Right lobe of liver (tissue), 4 donors: ENCODE results near the gene MRPL28.

ENCODE experiments used
- POLR2A ChIP-seq: fragments of 450-650 bp; IDR thresholded peaks from one replicate; pipeline ENCODE4 v1.6.1; 2017; ENCODE audit warnings: antibody characterized with exemption, mild to moderate bottlenecking
- TF ChIP-seq, protein P1 (sequence below), 4 donors: fragments of 200-600 bp in 3 of 4; fragments of 450-650 bp in 1 of 4; IDR thresholded peaks; one replicate each; pipeline versions ENCODE4 v1.5.1 to v1.8.0; 2016 to 2022; ENCODE audit warnings: antibody characterized with exemption in 4 of 4, mild to moderate bottlenecking in 2 of 4
- donor health status: DM: no; HTN: no; CAD: no.
- donor health status: DM: no; HTN: no; CAD: no.
- donor health status: DM: no; HTN: yes; CAD: no.

DNA sequence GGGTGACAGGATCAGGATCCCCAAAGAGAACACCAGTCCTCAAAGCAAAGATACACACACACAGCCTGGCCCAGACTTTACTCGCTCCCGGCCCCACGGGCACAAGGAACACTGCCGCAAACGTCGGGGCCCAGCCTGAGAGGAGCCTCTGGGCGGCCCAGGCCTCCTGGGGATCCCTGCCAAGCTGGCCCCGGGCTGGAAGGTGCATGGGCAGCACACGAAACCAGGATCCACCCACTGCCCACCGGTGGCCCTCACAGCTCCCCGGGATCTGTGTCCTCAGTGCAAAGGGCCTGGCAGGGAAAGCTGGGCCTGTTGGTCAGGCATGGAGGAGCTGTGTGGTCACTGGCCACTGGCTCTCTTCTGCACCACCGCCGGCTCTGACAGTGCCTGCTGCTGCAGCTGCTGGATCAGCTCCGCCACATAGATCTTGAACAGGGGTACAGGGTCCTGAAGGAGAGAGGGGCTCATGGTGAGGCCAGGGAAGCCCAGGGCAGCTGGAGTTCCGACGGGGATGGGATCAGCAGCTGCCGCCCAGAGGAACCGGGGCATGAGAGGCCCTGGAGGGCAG lies 2.9 kb downstream of the MRPL28 start:
- no peak for TF ChIP-seq POLR2A
- TF ChIP-seq, protein P1, sequence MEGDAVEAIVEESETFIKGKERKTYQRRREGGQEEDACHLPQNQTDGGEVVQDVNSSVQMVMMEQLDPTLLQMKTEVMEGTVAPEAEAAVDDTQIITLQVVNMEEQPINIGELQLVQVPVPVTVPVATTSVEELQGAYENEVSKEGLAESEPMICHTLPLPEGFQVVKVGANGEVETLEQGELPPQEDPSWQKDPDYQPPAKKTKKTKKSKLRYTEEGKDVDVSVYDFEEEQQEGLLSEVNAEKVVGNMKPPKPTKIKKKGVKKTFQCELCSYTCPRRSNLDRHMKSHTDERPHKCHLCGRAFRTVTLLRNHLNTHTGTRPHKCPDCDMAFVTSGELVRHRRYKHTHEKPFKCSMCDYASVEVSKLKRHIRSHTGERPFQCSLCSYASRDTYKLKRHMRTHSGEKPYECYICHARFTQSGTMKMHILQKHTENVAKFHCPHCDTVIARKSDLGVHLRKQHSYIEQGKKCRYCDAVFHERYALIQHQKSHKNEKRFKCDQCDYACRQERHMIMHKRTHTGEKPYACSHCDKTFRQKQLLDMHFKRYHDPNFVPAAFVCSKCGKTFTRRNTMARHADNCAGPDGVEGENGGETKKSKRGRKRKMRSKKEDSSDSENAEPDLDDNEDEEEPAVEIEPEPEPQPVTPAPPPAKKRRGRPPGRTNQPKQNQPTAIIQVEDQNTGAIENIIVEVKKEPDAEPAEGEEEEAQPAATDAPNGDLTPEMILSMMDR (IDR thresholded peaks at IDR 0.05) = no peak
